GM10248 (cell line): ENCODE measurements around the gene ITGA1.

Source experiments
- CTCF ChIA-PET: fragments of 300-600 bp; sonication (Branson Sonifier 250); formaldehyde crosslinking; extraction: SDS; loops from one replicate; lab custom pipeline; 2021; ENCODE audit warnings: antibody characterized with exemption; lab: Yijun Ruan, JAX
- POLR2A ChIA-PET: fragments of 350-650 bp; sonication (Branson Sonifier 250); formaldehyde crosslinking; extraction: SDS; loops from one replicate; lab custom pipeline; 2020; ENCODE audit warnings: antibody characterized with exemption; lab: Yijun Ruan, JAX
- DNase-seq: peaks from one replicate; pipeline ENCODE4 v3.0.0; 2012; ENCODE audit errors: extremely low spot score
- CTCF ChIP-seq: IDR thresholded peaks from 2 replicates; pipeline ENCODE4 v1.5.1; 2012; ENCODE audit warnings: mild to moderate bottlenecking, low read depth; ENCODE audit errors: extremely low read depth, missing control alignments, control extremely low read depth

The ITGA1 gene

DNA sequence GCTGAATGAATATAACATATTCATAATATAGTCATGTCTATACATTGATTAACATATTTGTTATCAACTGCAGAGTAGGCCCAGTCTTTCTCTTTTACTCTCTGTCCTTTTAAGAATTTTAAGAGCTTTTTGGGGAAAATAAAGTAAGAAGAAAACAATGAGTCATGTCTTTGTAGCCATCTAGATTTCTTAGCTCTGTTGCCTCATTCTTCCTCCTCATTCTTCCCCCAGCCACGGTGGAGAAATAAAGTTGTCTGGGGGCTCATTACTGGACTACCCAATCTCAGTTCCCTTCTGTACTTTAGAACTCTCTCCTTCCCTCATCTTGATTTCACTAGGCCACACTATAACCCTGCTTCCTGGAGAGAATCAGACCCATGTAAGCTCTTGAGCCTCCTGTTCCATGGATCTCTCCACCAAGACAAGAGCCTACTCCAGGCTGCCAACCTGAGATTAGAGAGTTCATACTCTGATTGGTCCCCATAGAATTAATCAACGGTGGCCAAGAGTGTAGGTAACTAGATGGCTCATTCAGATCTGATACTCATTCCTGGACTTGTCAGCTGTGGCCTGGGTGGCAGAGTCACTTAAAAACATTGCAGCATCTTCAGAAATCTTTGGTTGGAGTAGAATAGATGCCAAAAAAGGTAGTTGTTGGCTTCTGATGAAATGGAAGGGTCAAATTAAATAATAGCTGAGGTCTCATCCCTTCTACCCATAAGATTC is 44.2 kb downstream of the ITGA1 start:
- POLR2A ChIA-PET: no interaction called here
- DNase-seq: no peak
- CTCF ChIA-PET: no interaction called here
- TF ChIP-seq CTCF: no peak

DNA sequence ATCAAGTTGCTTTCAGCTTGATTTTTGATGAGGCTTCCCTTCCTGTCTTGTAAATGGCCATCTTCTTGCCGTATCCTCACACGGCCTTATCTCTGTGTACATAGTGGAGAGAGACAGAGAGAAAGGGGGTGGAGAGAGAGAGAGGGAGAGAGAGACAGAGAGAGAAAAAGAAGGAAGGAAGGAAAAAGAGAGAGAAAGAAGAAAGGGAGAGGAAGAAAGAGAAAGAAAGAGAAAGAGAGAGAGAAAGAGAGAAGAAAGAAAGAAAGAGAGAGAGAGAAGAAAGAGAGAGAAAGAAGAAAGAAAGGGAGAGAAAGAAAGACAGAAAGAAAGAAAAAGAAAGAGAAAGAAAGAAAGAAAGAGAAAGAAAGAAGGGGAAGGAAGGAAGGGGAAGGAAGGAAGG is 46.6 kb downstream of the ITGA1 start:
- TF ChIP-seq CTCF: no peak
- ChIA-PET POLR2A (no interaction called here), CTCF (no interaction called here)
- DNase-seq: no peak

DNA sequence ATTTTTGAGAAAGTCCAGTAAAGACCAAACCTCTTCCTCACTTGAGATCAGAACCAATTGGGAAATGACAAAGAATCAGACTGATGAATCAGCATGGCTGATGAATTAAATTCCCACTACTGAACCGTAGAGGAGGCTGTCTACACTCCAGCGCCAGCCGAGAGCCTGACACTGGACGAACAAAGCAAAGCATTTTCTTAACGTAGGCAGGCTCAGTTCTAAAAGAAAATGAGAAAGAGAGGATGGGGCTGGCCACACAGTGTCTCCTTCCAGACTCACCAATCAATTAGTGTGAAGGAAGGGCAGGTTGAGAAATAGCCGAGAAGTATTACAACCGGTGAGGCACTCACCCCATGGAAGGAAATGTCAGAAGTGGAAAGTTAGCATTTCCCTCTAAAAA is 49.4 kb downstream of the ITGA1 start:
- POLR2A ChIA-PET: no interaction called here
- CTCF ChIA-PET: no interaction called here
- no peak for TF ChIP-seq CTCF
- DNase-seq: no peak

DNA sequence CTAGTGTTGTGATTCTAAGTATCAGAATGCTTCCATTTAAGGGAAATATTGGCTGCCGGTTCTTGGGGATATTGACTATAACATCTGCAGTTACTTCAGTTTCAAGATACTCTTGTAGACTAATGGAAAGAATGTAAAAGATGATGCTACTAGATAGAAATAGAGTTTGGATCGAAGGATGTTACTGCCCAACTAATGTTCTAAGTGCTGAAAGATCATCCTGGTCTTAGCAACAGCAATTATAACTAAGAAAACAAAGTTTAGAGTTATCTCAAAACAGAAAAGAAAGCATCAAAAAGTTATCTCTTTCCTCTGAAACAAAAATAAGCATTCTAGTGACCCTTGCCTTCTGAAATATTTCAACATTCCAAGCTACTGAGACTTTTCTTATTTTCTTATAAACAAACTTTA is 49.9 kb downstream of the ITGA1 start:
- DNase-seq: no peak
- ChIA-PET CTCF (no interaction called here), POLR2A (no interaction called here)
- TF ChIP-seq CTCF: no peak

- no peak for TF ChIP-seq CTCF
- no peak for DNase-seq
- POLR2A ChIA-PET: no interaction called here
- CTCF ChIA-PET: interaction anchor here (1.6 kb wide), 1 partner anchor 26 kb away, joined by 3 read pairs; no protein-coding TSS in a partner anchor
These were observed 50.8 kb downstream of the ITGA1 start for GRCh38 chr5:52838326-52839015.

DNA sequence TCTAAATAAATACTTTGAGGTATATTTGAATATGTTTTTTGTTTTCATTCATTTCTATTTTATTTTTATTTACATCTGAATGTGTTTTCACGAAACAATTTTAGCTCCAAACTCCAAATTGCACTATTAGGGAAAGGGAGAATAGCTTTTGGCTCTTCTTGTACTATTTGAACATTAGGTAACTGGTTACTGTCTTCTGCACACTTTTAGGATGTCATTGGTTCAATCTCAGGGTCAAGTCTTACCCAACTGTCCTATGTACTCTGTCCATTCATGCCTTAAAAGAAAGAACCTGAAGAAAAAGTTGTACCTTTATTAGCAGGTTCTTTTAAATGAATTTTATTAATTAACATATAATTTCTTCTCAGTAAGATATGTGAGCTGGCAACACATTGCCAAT is 51.6 kb downstream of the ITGA1 start:
- ChIA-PET CTCF (interaction anchor here (0.9 to 1.6 kb wide), 3 partner anchors 10 to 76 kb away, joined by 3 to 4 read pairs (median 3); no protein-coding TSS in a partner anchor), POLR2A (no interaction called here)
- TF ChIP-seq CTCF: no peak
- no peak for DNase-seq
